ENCODE measurements around the gene CNTNAP2. TPM values are rescaled to one million over a fixed set of nuclear protein-coding genes. Genes with fewer than 3 reads are reported as not detected.

CNTNAP2 gene
- total and polyA plus RNA-seq, 2 of the 4 experiments (the other 2 are of a cell fraction) = not detected

- no peaks in the 10 kb centered on the region for H4K20me1 ChIP-seq (ENCODE audit: insufficient read depth, low read length)
- no peaks in the 10 kb centered on the region for H3K4me1 ChIP-seq (ENCODE audit: control insufficient read depth, insufficient read depth, low read length)
- no peaks in the 10 kb centered on the region for H3K36me3 ChIP-seq (ENCODE audit: control insufficient read depth, insufficient read depth, low read length)
- BruUV-seq (replicated peaks) = no TSS peak
- no CpG with 5 or more reads among the region's 7 CpGs for WGBS, 2 experiments (ENCODE audit: extremely low coverage in 2 of 2, insufficient read length in 1 of 2)
- H2BK120ac ChIP-seq (ENCODE audit: low read depth, low read length) = no peak overlapping the region
- H2BK5ac ChIP-seq (ENCODE audit: low read depth, low read length, poor library complexity, severe bottlenecking) = no peak overlapping the region
- no peak overlapping the region for H2BK20ac ChIP-seq (ENCODE audit: low read depth, low read length)
- H3K9ac ChIP-seq (ENCODE audit: low read depth, low read length) = no peak overlapping the region
- TF ChIP-seq CHD1 (IDR thresholded peaks at IDR 0.05; ENCODE audit: low read depth, low read length) (no peak), RFX5 (IDR thresholded peaks at IDR 0.05; ENCODE audit: low read depth, low read length) (no peak), SMC3 (IDR thresholded peaks at IDR 0.05; ENCODE audit: low read depth, low read length) (no peak), POLR2A (IDR thresholded peaks at IDR 0.05; ENCODE audit: low read depth, low read length) (no peak), ELK1 (IDR thresholded peaks at IDR 0.05; ENCODE audit: borderline replicate concordance, low read depth, low read length) (no peak), CEBPB (IDR thresholded peaks at IDR 0.05; ENCODE audit: low read depth, low read length) (no peak), MAZ (IDR thresholded peaks at IDR 0.05; ENCODE audit: borderline replicate concordance, low read depth, low read length) (no peak), FOS (IDR thresholded peaks at IDR 0.05; ENCODE audit: low read depth, low read length) (no peak), MAFK (IDR thresholded peaks at IDR 0.05; ENCODE audit: low read depth, low read length) (no peak)
- H3K9me3 ChIP-seq (ENCODE audit: control insufficient read depth, insufficient read depth, low read length) = no peaks in the 10 kb centered on the region
- no peak overlapping the region for H3K4ac ChIP-seq (ENCODE audit: low read depth, low read length)
- POLR2A ChIA-PET (ENCODE audit: unreplicated experiment) = no interaction called here
- intact Hi-C loops (cut with micrococcal nuclease) = no loop called here
- no peak overlapping the region for H3K4me2 ChIP-seq (ENCODE audit: low read depth, low read length)
- DNase-seq (no peak), ATAC-seq (ENCODE audit: low read depth) (no peak)
- no peak overlapping the region for H3K23ac ChIP-seq (ENCODE audit: low read depth, low read length)
- dilution Hi-C loops (cut with HindIII; ENCODE audit: low sequenced_read_pairs, unreplicated experiment) = no loop called here
- no peak overlapping the region for H4K8ac ChIP-seq (ENCODE audit: low read depth in 2 of 2, low read length in 2 of 2)
- H2AK5ac ChIP-seq (ENCODE audit: low read depth, low read length) = no peak overlapping the region
- no peak overlapping the region for H4K5ac ChIP-seq (ENCODE audit: low read depth, low read length)
- no peak overlapping the region for H4K91ac ChIP-seq (ENCODE audit: insufficient read depth, low read depth, low read length)
- no peak overlapping the region for H3K4me3 ChIP-seq (ENCODE audit: insufficient read depth, low read depth, low read length)
- H2AK9ac ChIP-seq (replicated peaks; ENCODE audit: low read depth, low read length, poor library complexity) = no peak overlapping the region
- in situ Hi-C loops (cut with MboI; ENCODE audit: low sequenced_read_pairs) = no loop called here
- H3K79me1 ChIP-seq (ENCODE audit: low read depth in 1 of 2, low read length in 2 of 2) = no peaks in the 10 kb centered on the region
- H2BK15ac ChIP-seq (ENCODE audit: low read depth, low read length) = no peak overlapping the region
- no peaks in the 10 kb centered on the region for H3K9me1 ChIP-seq (ENCODE audit: insufficient read depth, low read length)
- no peak overlapping the region for H3K14ac ChIP-seq (replicated peaks; ENCODE audit: low read depth, low read length)
- no peak overlapping the region for H2AFZ ChIP-seq (replicated peaks; ENCODE audit: low read length, poor library complexity)
- CTCF ChIA-PET = no interaction called here
- H3K27ac ChIP-seq (ENCODE audit: insufficient read depth, low read length) = no peak overlapping the region
- no peak overlapping the region for H3K56ac ChIP-seq (ENCODE audit: extremely low read depth, insufficient read depth, low read length)
- H3K18ac ChIP-seq (ENCODE audit: low read depth, low read length) = no peak overlapping the region
- H3K27me3 ChIP-seq (ENCODE audit: control insufficient read depth, insufficient read depth, low read length) = no peaks in the 10 kb centered on the region
These were observed 1406.5 kb downstream of the CNTNAP2 start for GRCh38 chr7:147523056-147523455.
